HG02943 (cell line): ENCODE measurements around the gene DEGS1.

Source experiments
- ATAC-seq: cut with Tn5 transposase; IDR thresholded peaks from one replicate; pipeline ENCODE4 v1.9.1; 2021; ENCODE audit warnings: mild to moderate bottlenecking, low read depth, moderate library complexity; ENCODE audit not compliant: unreplicated experiment

Gene DEGS1

GRCh38 chr1:224212618-224213061 lies 29.6 kb downstream of the DEGS1 start:
- no peak for ATAC-seq

- no peak for ATAC-seq
These were observed 30.5 kb downstream of the DEGS1 start for GRCh38 chr1:224213438-224214119.

GRCh38 chr1:224216382-224216781 lies 33.3 kb downstream of the DEGS1 start:
- no peak for ATAC-seq

GRCh38 chr1:224217655-224218623 lies 34.9 kb downstream of the DEGS1 start:
- no peak for ATAC-seq

GRCh38 chr1:224219011-224219611 lies 36.1 kb downstream of the DEGS1 start:
- ATAC-seq: no peak

DNA sequence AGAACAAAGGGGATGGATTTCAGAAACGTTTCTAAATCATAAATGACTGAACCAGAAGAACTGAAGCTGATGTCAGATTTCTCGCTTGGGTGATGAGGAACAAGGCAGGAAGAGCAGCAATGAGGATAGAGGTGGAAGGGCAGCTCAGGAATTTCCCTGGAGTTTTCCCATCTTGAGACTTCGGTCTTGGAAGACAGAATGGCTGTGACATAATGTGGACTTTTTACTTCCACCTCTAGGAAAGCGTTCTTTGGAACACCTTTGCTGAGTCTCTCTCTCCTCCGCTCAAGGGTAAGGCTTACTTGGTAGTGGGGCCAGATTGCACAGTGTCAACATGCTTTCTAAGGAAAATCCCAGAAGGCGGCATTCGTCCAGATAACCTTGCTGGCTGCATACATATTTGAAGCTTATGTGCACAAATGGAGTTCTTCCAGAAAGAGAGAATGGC lies 36.6 kb downstream of the DEGS1 start:
- ATAC-seq: no peak

DNA sequence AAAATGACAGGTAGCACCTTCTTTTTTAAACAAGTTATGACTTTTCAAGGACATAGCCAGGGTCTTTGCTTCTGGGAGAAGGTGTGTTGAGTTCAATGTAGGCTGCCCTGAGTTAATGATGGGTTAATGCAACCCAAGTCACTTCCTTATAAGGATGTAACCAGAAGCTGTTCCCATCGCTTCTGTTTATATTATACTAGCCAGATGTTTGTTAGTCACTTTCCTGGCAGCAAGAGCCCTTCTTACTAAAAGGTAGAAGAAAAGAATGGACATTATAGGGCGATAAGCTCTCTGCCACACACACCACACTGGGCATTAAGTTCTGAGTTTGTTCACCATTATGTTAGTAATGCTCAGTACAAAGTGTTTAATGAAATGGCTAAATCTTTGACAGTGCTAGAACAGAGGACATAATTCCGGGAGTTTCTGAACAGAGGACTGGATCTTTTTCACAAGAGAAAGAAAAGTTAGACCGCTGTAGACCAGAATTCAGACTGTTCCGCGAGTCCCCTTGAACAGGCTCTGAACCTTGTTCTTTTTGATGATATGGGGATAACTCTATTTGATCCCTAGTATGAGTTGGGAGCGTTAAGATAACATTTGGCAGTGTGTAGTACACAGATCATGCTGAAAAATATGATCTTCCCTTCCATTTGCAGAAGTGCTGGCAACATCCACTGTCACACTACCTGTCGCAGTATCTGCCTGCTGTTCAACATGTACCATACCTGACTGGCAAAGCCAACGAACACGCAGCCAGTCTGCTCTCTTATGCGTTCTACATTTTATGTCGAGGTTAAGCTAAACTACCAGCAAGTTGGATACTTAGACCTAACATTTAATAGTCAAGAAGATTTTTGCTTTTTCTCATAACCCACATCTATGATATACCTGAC lies 41.0 kb downstream of the DEGS1 start:
- no peak for ATAC-seq

- ATAC-seq: no peak
These were observed 43.9 kb downstream of the DEGS1 start for GRCh38 chr1:224226849-224227502.

GRCh38 chr1:224234017-224234416 lies 51.0 kb downstream of the DEGS1 start:
- no peak for ATAC-seq

DNA sequence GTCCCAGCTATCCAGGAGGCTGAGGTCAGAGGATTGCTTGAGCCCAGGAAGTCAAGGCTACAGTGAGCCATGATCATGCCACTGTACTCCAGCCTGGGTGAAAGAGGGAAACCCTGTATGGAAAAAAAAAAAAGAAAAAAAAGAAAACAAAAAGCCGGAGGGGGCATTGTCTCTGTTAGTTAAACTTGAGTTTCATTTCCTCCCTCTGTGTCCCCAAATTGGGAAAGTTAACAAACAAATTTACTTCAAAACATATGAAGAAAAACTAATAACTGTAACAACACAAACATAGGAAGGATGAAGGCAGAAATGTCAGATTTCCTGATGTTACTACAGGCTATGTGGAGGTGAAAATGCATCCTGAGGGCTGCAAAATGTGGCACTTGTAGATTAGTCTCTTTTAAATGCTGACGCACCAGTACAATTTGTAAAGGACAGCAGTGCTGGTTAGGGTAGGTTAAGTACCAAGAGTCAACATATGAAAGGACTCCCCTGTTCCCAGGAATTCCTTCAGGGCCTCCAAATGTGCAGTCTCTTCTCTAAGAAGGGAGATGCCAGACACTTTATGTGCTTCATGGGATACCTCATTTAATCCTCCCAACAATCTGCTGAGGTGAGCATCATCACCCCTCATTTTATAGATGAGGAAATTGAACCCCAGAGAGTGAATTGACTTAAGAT lies 52.9 kb downstream of the DEGS1 start:
- ATAC-seq: no peak

- ATAC-seq: no peak
These were observed 54.3 kb downstream of the DEGS1 start for GRCh38 chr1:224237119-224237881.

DNA sequence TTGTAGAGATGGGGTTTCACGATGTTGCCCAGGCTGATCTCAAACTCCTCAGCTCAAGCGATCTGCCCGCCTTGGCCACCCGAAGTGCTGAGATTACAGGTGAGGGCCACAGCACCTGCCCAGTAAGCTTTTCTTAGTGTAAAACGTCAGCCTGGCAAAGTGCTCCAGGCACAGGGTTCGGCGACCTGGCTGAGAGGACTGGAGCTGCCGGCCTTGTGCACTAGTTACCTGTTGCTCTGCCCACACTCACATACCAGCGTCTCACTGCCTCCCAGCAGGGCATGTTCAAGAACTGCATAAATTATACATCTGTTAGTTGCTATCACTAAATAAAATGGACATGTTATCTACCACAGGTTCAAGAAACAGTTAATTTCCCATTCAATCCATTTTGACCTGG lies 55.2 kb downstream of the DEGS1 start:
- no peak for ATAC-seq

GRCh38 chr1:224238756-224239155 lies 55.7 kb downstream of the DEGS1 start:
- no peak for ATAC-seq
